ENCODE data around the gene UBL4A. TPM values are rescaled to one million over a fixed set of nuclear protein-coding genes. Genes with fewer than 3 reads are reported as not detected.
"Not testable (repeated sequence)": the region's sequence is repeated elsewhere in the genome, so short reads cannot be mapped to it uniquely, and the experiment has no call there.

UBL4A gene
- total RNA-seq, 1 experiment from 2014 or later, result 26.7 TPM

GRCh38 chrX:154505734-154506133 is 19.3 kb upstream of the UBL4A start:
- Mint-ChIP-seq H3K36me3 (ENCODE audit: insufficient read depth, unreplicated experiment) (peaks cover 13% of the 10 kb centered on the region), H3K4me1 (ENCODE audit: insufficient read depth, unreplicated experiment) (no peaks in the 10 kb centered on the region), H3K27me3 (ENCODE audit: insufficient read depth, unreplicated experiment) (peaks cover 21% of the 10 kb centered on the region), H3K9me3 (ENCODE audit: unreplicated experiment) (peaks cover 15% of the 10 kb centered on the region), H3K4me3 (ENCODE audit: unreplicated experiment) (no peak overlapping the region), H3K27ac (ENCODE audit: low read depth, unreplicated experiment) (no peak overlapping the region)
- POLR2A ChIA-PET, result no interaction called here
- peak; percentile 57 for DNase-seq (ENCODE audit: unreplicated experiment)
- no TSS peak for BruUV-seq (replicated peaks)
- intact Hi-C loops (cut with micrococcal nuclease), result no loop called here
- TF ChIP-seq CTCF (IDR thresholded peaks at IDR 0.05; ENCODE audit: unreplicated experiment), result no peak
- CTCF ChIA-PET, result no interaction called here

- CTCF ChIA-PET, result no interaction called here
- no peaks in the 10 kb centered on the region for H3K27me3 Mint-ChIP-seq (ENCODE audit: insufficient read depth, unreplicated experiment)
- POLR2A ChIA-PET, result interaction anchor here (0.6 kb wide), 1 partner anchor 92 kb away, joined by 3 read pairs; no protein-coding TSS in a partner anchor
- H3K27ac Mint-ChIP-seq (ENCODE audit: low read depth, unreplicated experiment), result no peak overlapping the region
- H3K9me3 Mint-ChIP-seq (ENCODE audit: unreplicated experiment), result no peaks in the 10 kb centered on the region
- DNase-seq (ENCODE audit: unreplicated experiment), result no peak
- H3K4me3 Mint-ChIP-seq (ENCODE audit: unreplicated experiment), result no peak overlapping the region
- no peaks in the 10 kb centered on the region for H3K4me1 Mint-ChIP-seq (ENCODE audit: insufficient read depth, unreplicated experiment)
- no peak for TF ChIP-seq CTCF (IDR thresholded peaks at IDR 0.05; ENCODE audit: unreplicated experiment)
- intact Hi-C loops (cut with micrococcal nuclease), result no loop called here
- BruUV-seq (replicated peaks), result no TSS peak
- H3K36me3 Mint-ChIP-seq (ENCODE audit: insufficient read depth, unreplicated experiment), result peaks cover 10% of the 10 kb centered on the region
Measured at GRCh38 chrX:154502989-154503388, 16.6 kb upstream of the UBL4A start.

DNA sequence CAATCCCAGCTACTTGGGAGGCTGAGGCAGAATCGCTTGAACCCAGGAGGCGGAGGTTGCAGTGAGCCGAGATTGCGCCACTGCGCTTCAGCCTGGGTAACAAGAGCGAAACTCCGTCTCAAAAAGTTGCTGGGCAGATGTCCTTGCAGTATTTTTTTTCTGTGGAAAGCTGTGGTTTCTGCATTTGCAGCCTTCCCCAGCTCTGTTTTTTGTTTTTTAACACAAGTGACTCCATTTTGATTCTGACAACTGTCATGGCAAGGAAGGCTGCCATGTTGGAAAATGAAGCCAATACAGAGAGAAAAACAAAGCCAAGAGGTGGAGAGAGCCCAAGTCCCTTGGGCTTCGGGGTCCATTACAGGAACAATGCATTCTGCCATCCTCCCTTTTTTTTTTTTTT is 15.7 kb upstream of the UBL4A start:
- Mint-ChIP-seq H3K27me3 (ENCODE audit: insufficient read depth, unreplicated experiment) (no peaks in the 10 kb centered on the region), H3K4me1 (ENCODE audit: insufficient read depth, unreplicated experiment) (no peaks in the 10 kb centered on the region), H3K9me3 (ENCODE audit: unreplicated experiment) (no peaks in the 10 kb centered on the region), H3K27ac (ENCODE audit: low read depth, unreplicated experiment) (no peak overlapping the region), H3K36me3 (ENCODE audit: insufficient read depth, unreplicated experiment) (peaks cover 10% of the 10 kb centered on the region), H3K4me3 (ENCODE audit: unreplicated experiment) (no peak overlapping the region)
- POLR2A ChIA-PET, result interaction anchor here (0.6 kb wide), 1 partner anchor 91 kb away, joined by 3 read pairs; no protein-coding TSS in a partner anchor
- intact Hi-C loops (cut with micrococcal nuclease), result no loop called here
- BruUV-seq (replicated peaks), result no TSS peak
- DNase-seq (ENCODE audit: unreplicated experiment), result no peak
- no peak for TF ChIP-seq CTCF (IDR thresholded peaks at IDR 0.05; ENCODE audit: unreplicated experiment)
- CTCF ChIA-PET, result no interaction called here

- BruUV-seq (replicated peaks); H3K4me1 Mint-ChIP-seq (ENCODE audit: insufficient read depth, unreplicated experiment); H3K27ac Mint-ChIP-seq (ENCODE audit: low read depth, unreplicated experiment); POLR2A ChIA-PET; intact Hi-C loops (cut with micrococcal nuclease); CTCF ChIA-PET; H3K9me3 Mint-ChIP-seq (ENCODE audit: unreplicated experiment); H3K27me3 Mint-ChIP-seq (ENCODE audit: insufficient read depth, unreplicated experiment); DNase-seq (ENCODE audit: unreplicated experiment); H3K4me3 Mint-ChIP-seq (ENCODE audit: unreplicated experiment); H3K36me3 Mint-ChIP-seq (ENCODE audit: insufficient read depth, unreplicated experiment): not testable (repeated sequence)
Measured at GRCh38 chrX:154501423-154501822, 15.0 kb upstream of the UBL4A start.

DNA sequence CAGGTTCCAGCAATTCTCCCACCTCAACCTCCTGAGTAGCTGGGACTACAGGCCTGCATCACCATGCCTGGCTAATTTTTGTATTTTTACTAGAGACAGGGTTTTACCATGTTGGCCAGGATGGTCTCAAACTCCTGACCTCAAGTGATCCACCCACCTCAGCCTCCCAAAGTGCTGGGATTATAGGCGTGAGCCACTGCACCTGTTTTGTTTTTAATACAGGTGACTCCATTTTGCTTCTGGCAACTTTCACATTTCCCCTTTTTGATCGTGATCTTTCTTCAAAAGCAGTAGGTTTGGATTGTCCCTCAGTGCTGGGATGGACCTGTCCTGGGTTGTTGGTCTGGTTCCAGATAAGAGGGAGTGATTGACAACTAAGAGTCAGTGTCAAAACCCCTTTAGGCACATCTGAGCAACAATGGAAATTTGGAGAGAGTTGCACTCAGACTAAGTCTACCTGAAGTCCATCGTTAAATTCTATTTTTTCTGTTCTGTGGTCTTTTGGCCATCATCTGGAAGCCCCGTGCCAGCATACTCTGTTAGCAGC is 10.2 kb upstream of the UBL4A start:
- H3K36me3 Mint-ChIP-seq (ENCODE audit: insufficient read depth, unreplicated experiment); DNase-seq (ENCODE audit: unreplicated experiment); BruUV-seq (replicated peaks); POLR2A ChIA-PET; H3K4me3 Mint-ChIP-seq (ENCODE audit: unreplicated experiment); H3K27ac Mint-ChIP-seq (ENCODE audit: low read depth, unreplicated experiment); H3K9me3 Mint-ChIP-seq (ENCODE audit: unreplicated experiment); intact Hi-C loops (cut with micrococcal nuclease); H3K4me1 Mint-ChIP-seq (ENCODE audit: insufficient read depth, unreplicated experiment): not testable (repeated sequence)
- CTCF ChIA-PET, result interaction anchor here (0.5 kb wide), 1 partner anchor 198 kb away, joined by 4 read pairs; no protein-coding TSS in a partner anchor
- peaks cover 23% of the 10 kb centered on the region for H3K27me3 Mint-ChIP-seq (ENCODE audit: insufficient read depth, unreplicated experiment)
